OCI-LY1 (cell line): ENCODE data around the gene DUSP11.

ENCODE experiments used
- H2AFZ ChIP-seq: fragments of 200-600 bp; sonication (generic), shearing (Covaris generic); 2 replicates; pipeline ENCODE4 v1.6.0; 2014; ENCODE audit warnings: antibody characterized with exemption, mild to moderate bottlenecking, low read length
- H3F3A ChIP-seq: fragments of 200-600 bp; sonication (generic), shearing (Covaris generic); 2 replicates; pipeline ENCODE4 v1.6.0; 2014; ENCODE audit warnings: mild to moderate bottlenecking, antibody characterized with exemption, low read length, moderate library complexity; ENCODE audit not compliant: insufficient read depth
- H3K27ac ChIP-seq: fragments of 200-600 bp; sonication (generic); 2 replicates; pipeline ENCODE4 v1.5.1; 2014; ENCODE audit warnings: low read length, mixed run types, mild to moderate bottlenecking, low read depth; ENCODE audit not compliant: poor library complexity, severe bottlenecking
- H3K27me3 ChIP-seq: fragments of 200-600 bp; sonication (generic); 2 replicates; pipeline ENCODE4 v1.6.0; 2014; ENCODE audit warnings: antibody characterized with exemption, mild to moderate bottlenecking, low read length, moderate library complexity; ENCODE audit not compliant: insufficient read depth
- H3K36me3 ChIP-seq: fragments of 200-600 bp; sonication (generic); 2 replicates; pipeline ENCODE4 v1.6.1; 2014; ENCODE audit warnings: mild to moderate bottlenecking, antibody characterized with exemption, low read length, moderate library complexity, mixed read lengths; ENCODE audit not compliant: insufficient read depth
- H3K4me1 ChIP-seq: fragments of 200-600 bp; sonication (generic); 2 replicates; pipeline ENCODE4 v1.5.1; 2014; ENCODE audit warnings: mild to moderate bottlenecking, low read length, moderate library complexity; ENCODE audit not compliant: insufficient read depth, severe bottlenecking
- H3K4me2 ChIP-seq: fragments of 200-600 bp; sonication (generic), shearing (Covaris generic); 2 replicates; pipeline ENCODE4 v1.6.1; 2014; ENCODE audit warnings: low read length
- H3K4me3 ChIP-seq: fragments of 200-600 bp; sonication (generic); 2 replicates; pipeline ENCODE4 v1.5.1; 2014; ENCODE audit warnings: low read length, low read depth, mild to moderate bottlenecking, mixed read lengths; ENCODE audit not compliant: poor library complexity, severe bottlenecking
- H3K79me2 ChIP-seq: fragments of 200-600 bp; shearing (Covaris generic); 2 replicates; pipeline ENCODE4 v1.6.1; 2016; ENCODE audit warnings: mixed run types, low read length, mixed read lengths; ENCODE audit not compliant: insufficient read depth
- H3K9ac ChIP-seq: fragments of 200-600 bp; sonication (generic), shearing (Covaris generic); 2 replicates; pipeline ENCODE4 v1.6.1; 2014; ENCODE audit warnings: mild to moderate bottlenecking, low read length, mixed read lengths
- H3K9me2 ChIP-seq: fragments of 200-600 bp; sonication (generic), shearing (Covaris generic); 2 replicates; pipeline ENCODE4 v1.6.1; 2014; ENCODE audit warnings: low read depth, mild to moderate bottlenecking, low read length, mixed read lengths
- H3K9me3 ChIP-seq: fragments of 200-600 bp; shearing (Covaris generic); 2 replicates; pipeline ENCODE4 v1.6.1; 2014; ENCODE audit warnings: low read length, mixed read lengths
- H4K20me1 ChIP-seq: fragments of 200-600 bp; sonication (generic), shearing (Covaris generic); 2 replicates; pipeline ENCODE4 v1.6.0; 2016; ENCODE audit warnings: mild to moderate bottlenecking, low read length; ENCODE audit not compliant: insufficient read depth
- CTCF ChIP-seq: fragments of 200-600 bp; sonication (generic), shearing (Covaris generic); IDR thresholded peaks from 2 replicates; pipeline ENCODE4 v1.5.1; 2017; ENCODE audit warnings: mild to moderate bottlenecking, antibody characterized with exemption, low read length, moderate library complexity, mixed read lengths
- EZH2 ChIP-seq: fragments of 200-600 bp; sonication (generic), shearing (Covaris generic); IDR thresholded peaks from 2 replicates; pipeline ENCODE4 v1.8.0; 2017; ENCODE audit warnings: borderline replicate concordance, mixed run types, mild to moderate bottlenecking, antibody characterized with exemption, low read length, moderate library complexity, mixed read lengths

Gene DUSP11

DNA sequence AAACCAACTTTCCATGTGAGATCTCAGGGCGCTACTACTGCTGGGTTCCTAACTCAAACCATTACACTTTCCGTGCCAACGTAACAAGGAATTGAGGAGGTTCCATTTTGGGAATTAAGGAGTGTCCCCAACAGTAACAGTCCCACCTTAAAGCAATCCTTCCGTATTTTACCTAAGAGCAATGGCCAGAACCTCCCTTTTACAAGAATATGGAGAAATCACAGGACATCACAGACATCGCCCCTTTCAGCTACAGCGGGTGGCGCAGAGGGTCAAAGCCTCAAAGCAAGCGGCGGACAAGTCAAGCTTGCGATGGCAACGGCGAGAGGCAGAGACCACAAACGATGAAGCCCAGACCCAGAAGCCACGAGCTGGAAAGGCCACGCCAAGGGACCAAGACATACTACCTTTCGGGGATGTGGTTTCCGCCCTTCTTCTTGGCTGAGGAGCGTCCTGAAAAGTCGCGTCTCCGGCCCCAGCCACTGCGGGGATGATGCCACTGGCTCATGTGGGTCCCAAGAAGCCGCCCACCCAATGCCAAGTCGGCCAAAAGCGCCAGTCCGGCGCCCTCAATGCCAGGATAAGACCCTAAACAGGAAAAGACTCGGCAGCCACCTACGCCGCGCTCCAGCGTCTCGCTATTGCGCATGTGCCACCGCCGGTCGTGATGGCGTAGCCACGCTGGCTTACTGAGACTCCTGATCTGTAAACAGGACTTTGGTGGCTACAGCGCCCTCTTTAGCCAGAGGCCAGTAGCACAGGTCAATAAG is at the start of gene DUSP11:
Gene DUSP11, minus strand, starts transcription at position 637 of the 770 bp plus-strand sequence. Its CDS starts 129 bp downstream, at position 508.
- no peaks in the 10 kb centered on the region for H3F3A ChIP-seq
- H3K4me2 ChIP-seq = peak within 1 kb of the TSS; percentile 87
- H3K9me2 ChIP-seq = no peaks in the 10 kb centered on the region
- H3K27ac ChIP-seq = peak within 1 kb of the TSS; percentile 38
- H3K9me3 ChIP-seq = no peaks in the 10 kb centered on the region
- H3K27me3 ChIP-seq = no peaks in the 10 kb centered on the region
- no peaks in the 10 kb centered on the region for H4K20me1 ChIP-seq
- peak within 1 kb of the TSS; percentile 90 for H3K4me3 ChIP-seq
- TF ChIP-seq EZH2 (no peak), CTCF (peak; percentile 87)
- H3K9ac ChIP-seq = peak within 1 kb of the TSS; percentile 85
- H2AFZ ChIP-seq = peak within 1 kb of the TSS; percentile 88
- H3K36me3 ChIP-seq = peaks cover 20% of the 10 kb centered on the region
- peaks cover 17% of the 10 kb centered on the region for H3K4me1 ChIP-seq
- peaks cover 16% of the 10 kb centered on the region; the same call in 1 of the 2 replicates for H3K79me2 ChIP-seq

GRCh38 chr2:73828818-73829570 is 49.1 kb upstream of the DUSP11 start, which contains the start of gene STAMBP:
TSS of gene STAMBP (plus strand) at chr2:73828961. CDS start at chr2:73830857, 1,896 bp downstream.
- H2AFZ ChIP-seq = peak within 1 kb of the TSS; percentile 80; the same call in 1 of the 2 replicates
- H3K79me2 ChIP-seq = 0 out of 2 replicates have a peak, but pooled peaks cover 3% of the 10 kb centered on the region
- 0 out of 2 replicates have a peak, but pooled peaks cover 2% of the 10 kb centered on the region for H3K9me3 ChIP-seq
- H3K4me2 ChIP-seq = peak within 1 kb of the TSS; percentile 95
- peak within 1 kb of the TSS; percentile 90 for H3K4me3 ChIP-seq
- no peaks in the 10 kb centered on the region for H3F3A ChIP-seq
- TF ChIP-seq EZH2 (no peak), CTCF (no peak)
- H3K4me1 ChIP-seq = peaks cover 33% of the 10 kb centered on the region
- no peaks in the 10 kb centered on the region for H3K27me3 ChIP-seq
- peak within 1 kb of the TSS; percentile 88 for H3K9ac ChIP-seq
- no peaks in the 10 kb centered on the region for H3K9me2 ChIP-seq
- peaks cover 27% of the 10 kb centered on the region for H3K36me3 ChIP-seq
- no peaks in the 10 kb centered on the region for H4K20me1 ChIP-seq
- peak within 1 kb of the TSS; percentile 50 for H3K27ac ChIP-seq

DNA sequence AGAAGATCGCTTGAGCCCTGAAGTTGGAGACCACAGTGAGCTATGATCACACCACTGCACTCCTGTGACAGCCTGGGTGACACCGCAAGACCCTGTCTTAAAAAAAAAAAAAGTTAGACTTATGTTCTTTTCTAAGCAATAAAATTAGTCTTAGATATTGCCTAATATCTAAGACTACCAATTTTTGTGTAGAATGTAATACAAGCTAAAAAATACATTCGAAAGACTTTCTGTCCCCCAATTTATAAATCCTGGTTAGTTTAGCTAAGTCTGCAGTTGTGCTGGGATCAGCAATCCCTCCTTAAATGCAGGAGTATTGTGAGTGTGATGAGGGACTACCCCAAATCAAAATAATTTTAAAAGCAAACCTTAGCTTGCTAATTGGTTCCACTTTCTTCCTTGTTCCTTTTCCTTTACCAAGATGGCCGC is 48.5 kb upstream of the DUSP11 start:
- peak overlapping the region; percentile 95 for H3K4me2 ChIP-seq
- H3K79me2 ChIP-seq = 0 out of 2 replicates have a peak, but pooled peaks cover 3% of the 10 kb centered on the region
- H2AFZ ChIP-seq = peak overlapping the region; percentile 80; the same call in 1 of the 2 replicates
- H3K9me2 ChIP-seq = no peaks in the 10 kb centered on the region
- peaks cover 33% of the 10 kb centered on the region for H3K4me1 ChIP-seq
- H3K27ac ChIP-seq = peak overlapping the region; percentile 50
- H3K4me3 ChIP-seq = peak overlapping the region; percentile 90
- H3K9ac ChIP-seq = peak overlapping the region; percentile 88
- H3K27me3 ChIP-seq = no peaks in the 10 kb centered on the region
- peaks cover 22% of the 10 kb centered on the region for H3K36me3 ChIP-seq
- no peak for TF ChIP-seq EZH2
- TF ChIP-seq CTCF = no peak
- H3K9me3 ChIP-seq = 0 out of 2 replicates have a peak, but pooled peaks cover 2% of the 10 kb centered on the region
- no peaks in the 10 kb centered on the region for H4K20me1 ChIP-seq
- no peaks in the 10 kb centered on the region for H3F3A ChIP-seq
